ENCODE data around the gene KRIT1.

DNA sequence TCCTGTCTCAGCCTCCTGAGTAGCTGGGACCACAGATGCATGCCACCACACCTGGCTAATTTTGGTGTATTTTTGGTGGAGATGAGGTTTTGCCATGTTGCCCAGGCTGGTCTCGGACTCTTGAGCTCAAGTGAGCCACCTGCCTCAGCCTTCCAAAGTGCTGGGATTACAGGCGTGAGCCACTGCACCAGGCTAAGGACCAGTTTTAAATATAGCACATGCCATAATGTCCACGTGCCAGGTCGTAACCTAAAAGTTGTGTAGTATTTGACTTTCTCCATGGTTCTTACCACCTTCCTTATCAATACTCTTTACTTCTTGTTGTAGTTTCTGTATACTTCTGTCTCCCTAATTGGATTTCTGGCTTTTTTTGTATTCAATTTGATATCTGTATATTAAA lies 13.3 kb upstream of the KRIT1 start:
- TF ChIP-seq, protein P1, sequence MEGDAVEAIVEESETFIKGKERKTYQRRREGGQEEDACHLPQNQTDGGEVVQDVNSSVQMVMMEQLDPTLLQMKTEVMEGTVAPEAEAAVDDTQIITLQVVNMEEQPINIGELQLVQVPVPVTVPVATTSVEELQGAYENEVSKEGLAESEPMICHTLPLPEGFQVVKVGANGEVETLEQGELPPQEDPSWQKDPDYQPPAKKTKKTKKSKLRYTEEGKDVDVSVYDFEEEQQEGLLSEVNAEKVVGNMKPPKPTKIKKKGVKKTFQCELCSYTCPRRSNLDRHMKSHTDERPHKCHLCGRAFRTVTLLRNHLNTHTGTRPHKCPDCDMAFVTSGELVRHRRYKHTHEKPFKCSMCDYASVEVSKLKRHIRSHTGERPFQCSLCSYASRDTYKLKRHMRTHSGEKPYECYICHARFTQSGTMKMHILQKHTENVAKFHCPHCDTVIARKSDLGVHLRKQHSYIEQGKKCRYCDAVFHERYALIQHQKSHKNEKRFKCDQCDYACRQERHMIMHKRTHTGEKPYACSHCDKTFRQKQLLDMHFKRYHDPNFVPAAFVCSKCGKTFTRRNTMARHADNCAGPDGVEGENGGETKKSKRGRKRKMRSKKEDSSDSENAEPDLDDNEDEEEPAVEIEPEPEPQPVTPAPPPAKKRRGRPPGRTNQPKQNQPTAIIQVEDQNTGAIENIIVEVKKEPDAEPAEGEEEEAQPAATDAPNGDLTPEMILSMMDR (IDR thresholded peaks at IDR 0.05; ENCODE audit: insufficient read depth, low read length): no peak
- TF ChIP-seq POLR2AphosphoS5 (IDR thresholded peaks at IDR 0.05; ENCODE audit: low read depth) (no peak), GABPA (IDR thresholded peaks at IDR 0.05; ENCODE audit: low read depth) (no peak)
- TF ChIP-seq, protein P2, sequence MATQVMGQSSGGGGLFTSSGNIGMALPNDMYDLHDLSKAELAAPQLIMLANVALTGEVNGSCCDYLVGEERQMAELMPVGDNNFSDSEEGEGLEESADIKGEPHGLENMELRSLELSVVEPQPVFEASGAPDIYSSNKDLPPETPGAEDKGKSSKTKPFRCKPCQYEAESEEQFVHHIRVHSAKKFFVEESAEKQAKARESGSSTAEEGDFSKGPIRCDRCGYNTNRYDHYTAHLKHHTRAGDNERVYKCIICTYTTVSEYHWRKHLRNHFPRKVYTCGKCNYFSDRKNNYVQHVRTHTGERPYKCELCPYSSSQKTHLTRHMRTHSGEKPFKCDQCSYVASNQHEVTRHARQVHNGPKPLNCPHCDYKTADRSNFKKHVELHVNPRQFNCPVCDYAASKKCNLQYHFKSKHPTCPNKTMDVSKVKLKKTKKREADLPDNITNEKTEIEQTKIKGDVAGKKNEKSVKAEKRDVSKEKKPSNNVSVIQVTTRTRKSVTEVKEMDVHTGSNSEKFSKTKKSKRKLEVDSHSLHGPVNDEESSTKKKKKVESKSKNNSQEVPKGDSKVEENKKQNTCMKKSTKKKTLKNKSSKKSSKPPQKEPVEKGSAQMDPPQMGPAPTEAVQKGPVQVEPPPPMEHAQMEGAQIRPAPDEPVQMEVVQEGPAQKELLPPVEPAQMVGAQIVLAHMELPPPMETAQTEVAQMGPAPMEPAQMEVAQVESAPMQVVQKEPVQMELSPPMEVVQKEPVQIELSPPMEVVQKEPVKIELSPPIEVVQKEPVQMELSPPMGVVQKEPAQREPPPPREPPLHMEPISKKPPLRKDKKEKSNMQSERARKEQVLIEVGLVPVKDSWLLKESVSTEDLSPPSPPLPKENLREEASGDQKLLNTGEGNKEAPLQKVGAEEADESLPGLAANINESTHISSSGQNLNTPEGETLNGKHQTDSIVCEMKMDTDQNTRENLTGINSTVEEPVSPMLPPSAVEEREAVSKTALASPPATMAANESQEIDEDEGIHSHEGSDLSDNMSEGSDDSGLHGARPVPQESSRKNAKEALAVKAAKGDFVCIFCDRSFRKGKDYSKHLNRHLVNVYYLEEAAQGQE (IDR thresholded peaks at IDR 0.05; ENCODE audit: insufficient replicate concordance, low read depth): no peak

Data from HL-60 (cell line).